C4-2B (cell line): ENCODE results near the gene SEZ6L2.

ENCODE experiments used
- ZFX ChIP-seq: fragments of 450-650 bp; IDR thresholded peaks from 2 replicates; pipeline ENCODE4 v1.6.1; 2017
- TF ChIP-seq, protein P1 (sequence below): fragments of 450-650 bp; conservative IDR thresholded peaks from 2 replicates; pipeline ENCODE4 v1.5.1; 2017; ENCODE audit warnings: mild to moderate bottlenecking

GRCh38 chr16:29863669-29863984, 35.7 kb downstream of the SEZ6L2 start:
- TF ChIP-seq, protein P1, sequence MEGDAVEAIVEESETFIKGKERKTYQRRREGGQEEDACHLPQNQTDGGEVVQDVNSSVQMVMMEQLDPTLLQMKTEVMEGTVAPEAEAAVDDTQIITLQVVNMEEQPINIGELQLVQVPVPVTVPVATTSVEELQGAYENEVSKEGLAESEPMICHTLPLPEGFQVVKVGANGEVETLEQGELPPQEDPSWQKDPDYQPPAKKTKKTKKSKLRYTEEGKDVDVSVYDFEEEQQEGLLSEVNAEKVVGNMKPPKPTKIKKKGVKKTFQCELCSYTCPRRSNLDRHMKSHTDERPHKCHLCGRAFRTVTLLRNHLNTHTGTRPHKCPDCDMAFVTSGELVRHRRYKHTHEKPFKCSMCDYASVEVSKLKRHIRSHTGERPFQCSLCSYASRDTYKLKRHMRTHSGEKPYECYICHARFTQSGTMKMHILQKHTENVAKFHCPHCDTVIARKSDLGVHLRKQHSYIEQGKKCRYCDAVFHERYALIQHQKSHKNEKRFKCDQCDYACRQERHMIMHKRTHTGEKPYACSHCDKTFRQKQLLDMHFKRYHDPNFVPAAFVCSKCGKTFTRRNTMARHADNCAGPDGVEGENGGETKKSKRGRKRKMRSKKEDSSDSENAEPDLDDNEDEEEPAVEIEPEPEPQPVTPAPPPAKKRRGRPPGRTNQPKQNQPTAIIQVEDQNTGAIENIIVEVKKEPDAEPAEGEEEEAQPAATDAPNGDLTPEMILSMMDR: peak; percentile 40; the same call in 1 of the 2 replicates
- no peak for TF ChIP-seq ZFX
